Activated naive CD8-positive, alpha-beta T cell treated with anti-CD3 and anti-CD28 coated beads for 36 hours (primary cell): Measurements from ENCODE around the gene RFWD3. TPM values are rescaled to one million over a fixed set of nuclear protein-coding genes. Genes with fewer than 3 reads are reported as not detected.

ENCODE experiments used
- DNase-seq: peaks from one replicate; pipeline ENCODE4 v3.0.0; 2021
- H3K27ac Mint-ChIP-seq: one replicate; pipeline ENCODE4 v1.8.0; 2022; ENCODE audit warnings: mild to moderate bottlenecking, moderate library complexity, mixed read lengths
- H3K27me3 Mint-ChIP-seq: one replicate; pipeline ENCODE4 v1.8.0; 2022; ENCODE audit warnings: mild to moderate bottlenecking, mixed read lengths
- H3K36me3 Mint-ChIP-seq: one replicate; pipeline ENCODE4 v1.8.0; 2021; ENCODE audit warnings: mild to moderate bottlenecking, mixed read lengths
- H3K4me1 Mint-ChIP-seq: one replicate; pipeline ENCODE4 v1.8.0; 2021; ENCODE audit warnings: mixed read lengths
- H3K4me3 Mint-ChIP-seq: one replicate; pipeline ENCODE4 v1.8.0; 2022; ENCODE audit warnings: mild to moderate bottlenecking, moderate library complexity, mixed read lengths
- H3K9me3 Mint-ChIP-seq: one replicate; pipeline ENCODE4 v1.8.0; 2022; ENCODE audit warnings: mixed read lengths
- total RNA-seq, 2 experiments: library from RNA; stranded (reverse); gene quantifications; one replicate each; pipeline ENCODE4 v1.2.3, GENCODE V29; 2021

Gene RFWD3
- total RNA-seq, result 100 to 1,000 TPM; 128 to 134 TPM

- H3K27ac Mint-ChIP-seq, result peak within 1 kb of the TSS; percentile 97
- peak within 1 kb of the TSS; percentile 85 for H3K4me3 Mint-ChIP-seq
- DNase-seq, result peak; percentile 95
- H3K27me3 Mint-ChIP-seq, result no peaks in the 10 kb centered on the region
- H3K36me3 Mint-ChIP-seq, result peaks cover 45% of the 10 kb centered on the region
- peaks cover 37% of the 10 kb centered on the region for H3K4me1 Mint-ChIP-seq
- H3K9me3 Mint-ChIP-seq, result peaks cover 1% of the 10 kb centered on the region
Measured at GRCh38 chr16:74666425-74667254, at the start of gene RFWD3. Gene RFWD3, minus strand, starts transcription at chr16:74666877. Its CDS starts 5,428 bp downstream, at chr16:74661449.

DNA sequence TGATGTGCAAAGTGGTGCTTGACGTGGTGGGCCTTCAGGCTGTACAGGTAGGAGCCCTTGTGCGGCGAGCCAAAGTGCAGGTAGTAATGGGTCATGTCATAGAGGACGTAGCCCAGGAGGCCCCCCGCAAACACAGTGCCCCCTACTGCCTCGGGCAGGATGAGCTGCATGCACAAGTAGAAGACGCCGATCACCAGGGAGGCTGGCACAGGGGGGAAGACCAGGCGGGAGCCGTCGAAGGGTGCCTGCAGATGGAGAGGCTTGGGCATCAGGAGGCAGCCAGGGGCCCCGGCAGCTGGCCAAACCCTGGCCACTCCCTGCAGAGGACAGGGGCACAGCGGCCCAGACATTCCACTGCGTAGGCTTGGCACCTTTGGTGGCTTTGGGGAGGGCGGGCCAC, 49.7 kb upstream of the RFWD3 start:
- H3K27ac Mint-ChIP-seq, result no peak overlapping the region
- H3K9me3 Mint-ChIP-seq, result no peaks in the 10 kb centered on the region
- no peaks in the 10 kb centered on the region for H3K27me3 Mint-ChIP-seq
- no peak overlapping the region for H3K4me3 Mint-ChIP-seq
- no peaks in the 10 kb centered on the region for H3K36me3 Mint-ChIP-seq
- H3K4me1 Mint-ChIP-seq, result no peaks in the 10 kb centered on the region
- no peak for DNase-seq

GRCh38 chr16:74713876-74714275, 47.2 kb upstream of the RFWD3 start:
- Mint-ChIP-seq H3K4me3 (no peak overlapping the region), H3K4me1 (no peaks in the 10 kb centered on the region), H3K9me3 (no peaks in the 10 kb centered on the region), H3K27me3 (no peaks in the 10 kb centered on the region), H3K36me3 (no peaks in the 10 kb centered on the region), H3K27ac (no peak overlapping the region)
- no peak for DNase-seq

DNA sequence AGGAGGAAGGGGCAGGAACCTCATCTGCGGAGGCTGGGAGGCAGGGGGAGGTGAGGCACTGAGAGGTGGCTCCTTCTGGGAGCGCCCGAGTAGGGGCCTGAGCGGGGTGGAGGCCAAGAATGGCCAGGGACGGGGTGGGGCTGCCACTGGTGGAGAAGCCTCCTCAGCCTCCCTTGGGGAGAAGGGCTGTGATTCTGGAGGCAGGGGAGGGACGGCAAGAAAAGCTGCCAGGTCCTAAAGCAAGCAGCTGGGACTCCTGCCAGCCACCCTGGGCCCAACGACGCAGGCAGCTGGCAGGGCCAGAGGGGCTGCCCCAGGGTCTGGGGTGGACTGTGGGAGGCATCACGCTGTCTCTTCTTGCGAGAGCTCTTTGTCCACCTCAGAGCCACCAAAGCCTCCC, 46.6 kb upstream of the RFWD3 start:
- H3K9me3 Mint-ChIP-seq, result no peaks in the 10 kb centered on the region

GRCh38 chr16:74711938-74712337, 45.3 kb upstream of the RFWD3 start:
- H3K36me3 Mint-ChIP-seq, result no peaks in the 10 kb centered on the region
- H3K4me1 Mint-ChIP-seq, result no peaks in the 10 kb centered on the region
- H3K27ac Mint-ChIP-seq, result no peak overlapping the region
- H3K27me3 Mint-ChIP-seq, result no peaks in the 10 kb centered on the region
- no peak overlapping the region for H3K4me3 Mint-ChIP-seq
- DNase-seq, result no peak
- H3K9me3 Mint-ChIP-seq, result no peaks in the 10 kb centered on the region

More for the DNA sequence above, 46.6 kb upstream of the RFWD3 start:
- Mint-ChIP-seq H3K27me3 (no peaks in the 10 kb centered on the region), H3K36me3 (no peaks in the 10 kb centered on the region), H3K4me1 (no peaks in the 10 kb centered on the region), H3K27ac (no peak overlapping the region), H3K4me3 (no peak overlapping the region)
- DNase-seq, result no peak

- no peaks in the 10 kb centered on the region for H3K9me3 Mint-ChIP-seq
- H3K27ac Mint-ChIP-seq, result no peak overlapping the region
- no peak for DNase-seq
- H3K4me3 Mint-ChIP-seq, result no peak overlapping the region
- H3K4me1 Mint-ChIP-seq, result no peaks in the 10 kb centered on the region
- no peaks in the 10 kb centered on the region for H3K27me3 Mint-ChIP-seq
- no peaks in the 10 kb centered on the region for H3K36me3 Mint-ChIP-seq
Measured at GRCh38 chr16:74710401-74710800, 43.7 kb upstream of the RFWD3 start.

DNA sequence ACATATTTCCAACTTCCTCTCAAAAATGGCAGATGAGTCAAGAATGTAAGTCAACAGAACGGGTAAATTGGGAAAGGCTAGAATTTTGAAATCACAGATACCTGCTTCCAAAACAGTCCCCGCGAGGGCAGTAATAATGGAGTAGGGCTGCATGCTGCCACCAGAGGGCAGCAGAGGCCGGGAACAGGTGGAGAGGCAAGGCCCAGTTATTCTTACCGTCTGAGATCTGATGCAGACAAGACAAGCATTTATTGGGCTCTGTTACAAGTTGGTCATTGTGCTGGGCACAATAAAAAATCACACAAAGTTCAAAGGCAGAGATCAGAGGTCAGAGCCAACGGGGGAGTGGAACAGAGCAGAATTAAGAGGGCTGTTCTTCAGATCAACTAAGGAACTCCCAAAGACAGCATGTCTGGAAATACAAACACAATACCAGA, 42.8 kb upstream of the RFWD3 start:
- no peak overlapping the region for H3K27ac Mint-ChIP-seq
- DNase-seq, result peak; percentile 78
- H3K9me3 Mint-ChIP-seq, result no peaks in the 10 kb centered on the region
- no peaks in the 10 kb centered on the region for H3K36me3 Mint-ChIP-seq
- H3K4me1 Mint-ChIP-seq, result peaks cover 5% of the 10 kb centered on the region
- H3K27me3 Mint-ChIP-seq, result no peaks in the 10 kb centered on the region
- no peak overlapping the region for H3K4me3 Mint-ChIP-seq

GRCh38 chr16:74700438-74701225, 34.0 kb upstream of the RFWD3 start, which contains the start of gene MLKL:
Gene MLKL, minus strand, starts transcription at chr16:74700862. Its CDS starts 5,105 bp downstream, at chr16:74695757.
- DNase-seq, result peak; percentile 71
- H3K9me3 Mint-ChIP-seq, result no peaks in the 10 kb centered on the region
- peaks cover 15% of the 10 kb centered on the region for H3K36me3 Mint-ChIP-seq
- H3K4me1 Mint-ChIP-seq, result peaks cover 50% of the 10 kb centered on the region
- H3K27ac Mint-ChIP-seq, result peak within 1 kb of the TSS; percentile 99
- H3K27me3 Mint-ChIP-seq, result no peaks in the 10 kb centered on the region
- H3K4me3 Mint-ChIP-seq, result peak within 1 kb of the TSS; percentile 99

DNA sequence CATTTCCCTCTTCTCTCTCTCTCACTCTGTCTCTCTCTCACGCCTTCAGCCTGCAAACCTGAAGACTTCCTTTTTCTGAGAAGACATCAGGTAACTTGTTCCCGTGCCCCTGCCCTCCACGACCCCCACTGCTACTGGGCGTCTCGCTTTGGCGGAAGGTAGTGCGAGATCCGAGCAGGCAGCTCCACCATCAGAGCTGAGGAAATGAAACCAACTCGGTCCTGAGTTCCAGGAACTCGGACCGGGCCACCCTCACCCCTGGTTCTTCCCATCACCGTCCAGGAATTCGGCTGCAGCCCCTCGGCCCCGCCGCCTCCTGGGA, 33.4 kb upstream of the RFWD3 start:
- Mint-ChIP-seq H3K27ac (peak overlapping the region; percentile 99), H3K4me1 (peaks cover 52% of the 10 kb centered on the region), H3K9me3 (no peaks in the 10 kb centered on the region), H3K36me3 (peaks cover 20% of the 10 kb centered on the region), H3K27me3 (no peaks in the 10 kb centered on the region), H3K4me3 (peak overlapping the region; percentile 99)
- peak; percentile 33 for DNase-seq

DNA sequence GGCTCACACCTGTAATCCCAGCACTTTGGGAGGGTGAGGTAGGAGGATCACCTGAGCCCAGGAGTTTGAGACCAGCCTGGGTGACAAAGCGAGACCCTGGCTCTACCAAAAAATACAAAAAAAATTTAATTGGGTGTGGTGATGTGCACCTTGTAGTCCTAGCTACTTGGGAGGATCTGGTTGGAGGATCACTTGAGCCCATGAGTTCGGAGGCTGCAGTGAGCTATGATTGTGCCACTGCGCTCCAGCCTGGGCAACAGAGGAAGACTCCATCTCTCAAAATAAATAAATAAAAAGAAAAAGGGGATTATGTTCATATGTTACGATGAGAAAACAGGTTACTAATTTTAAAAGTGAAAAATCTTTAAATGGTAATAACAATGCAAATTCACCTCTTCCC, 33.0 kb upstream of the RFWD3 start:
- peak overlapping the region; percentile 68 for H3K27ac Mint-ChIP-seq
- peaks cover 48% of the 10 kb centered on the region for H3K4me1 Mint-ChIP-seq
- peaks cover 20% of the 10 kb centered on the region for H3K36me3 Mint-ChIP-seq
- H3K4me3 Mint-ChIP-seq, result peak overlapping the region; percentile 99
- no peaks in the 10 kb centered on the region for H3K9me3 Mint-ChIP-seq
- DNase-seq, result no peak
- H3K27me3 Mint-ChIP-seq, result no peaks in the 10 kb centered on the region

- peaks cover 46% of the 10 kb centered on the region for H3K4me1 Mint-ChIP-seq
Measured at GRCh38 chr16:74698222-74698621, 31.5 kb upstream of the RFWD3 start.

GRCh38 chr16:74695450-74696422, 29.1 kb upstream of the RFWD3 start:
- peaks cover 35% of the 10 kb centered on the region for H3K4me1 Mint-ChIP-seq
- peaks cover 32% of the 10 kb centered on the region for H3K36me3 Mint-ChIP-seq
- H3K27ac Mint-ChIP-seq, result no peak overlapping the region
- DNase-seq, result peak; percentile 59
- no peaks in the 10 kb centered on the region for H3K9me3 Mint-ChIP-seq
- H3K4me3 Mint-ChIP-seq, result peak overlapping the region; percentile 73
- no peaks in the 10 kb centered on the region for H3K27me3 Mint-ChIP-seq

More at GRCh38 chr16:74698222-74698621, 31.5 kb upstream of the RFWD3 start:
- peak overlapping the region; percentile 43 for H3K27ac Mint-ChIP-seq
- no peak for DNase-seq
- H3K9me3 Mint-ChIP-seq, result no peaks in the 10 kb centered on the region
- peak overlapping the region; percentile 99 for H3K4me3 Mint-ChIP-seq
- H3K36me3 Mint-ChIP-seq, result peaks cover 22% of the 10 kb centered on the region
- H3K27me3 Mint-ChIP-seq, result no peaks in the 10 kb centered on the region

GRCh38 chr16:74691093-74691855, 24.6 kb upstream of the RFWD3 start:
- Mint-ChIP-seq H3K4me3 (no peak overlapping the region), H3K27me3 (no peaks in the 10 kb centered on the region), H3K27ac (no peak overlapping the region), H3K9me3 (no peaks in the 10 kb centered on the region), H3K4me1 (peaks cover 10% of the 10 kb centered on the region), H3K36me3 (peaks cover 34% of the 10 kb centered on the region)
- DNase-seq, result no peak

DNA sequence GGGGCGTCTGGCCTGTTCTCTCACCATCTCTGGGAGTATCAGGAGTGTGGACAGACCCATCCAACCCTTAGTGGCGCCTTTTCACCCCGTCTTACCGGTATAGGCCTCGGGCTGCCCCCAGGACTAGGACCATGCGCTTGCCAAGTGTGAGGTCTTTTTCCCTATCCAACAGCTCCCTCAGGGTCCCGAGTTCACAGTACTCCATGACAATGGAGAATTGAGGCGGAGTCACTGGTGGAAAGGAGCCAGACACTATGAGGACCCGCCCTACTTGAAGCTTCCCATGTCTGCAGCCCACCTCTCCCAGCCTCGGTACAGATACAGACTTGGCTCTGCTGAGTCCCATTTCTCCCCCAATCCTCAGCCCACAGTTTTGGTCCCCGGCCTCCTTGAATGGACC, 15.9 kb upstream of the RFWD3 start:
- Mint-ChIP-seq H3K27ac (no peak overlapping the region), H3K4me3 (no peak overlapping the region), H3K9me3 (no peaks in the 10 kb centered on the region), H3K27me3 (no peaks in the 10 kb centered on the region), H3K4me1 (peaks cover 2% of the 10 kb centered on the region), H3K36me3 (peaks cover 7% of the 10 kb centered on the region)
- no peak for DNase-seq
